Lung (tissue), 12 donors: ENCODE measurements around the gene SACM1L. TPM values are rescaled to one million over a fixed set of nuclear protein-coding genes. Genes with fewer than 3 reads are reported as not detected.

ENCODE experiments used
- ATAC-seq: fragments of 200-7000 bp; cut with Tn5 transposase; one replicate; pipeline ENCODE4 v1.9.1; 2020; ENCODE audit warnings: moderate number of reproducible peaks; ENCODE audit not compliant: insufficient read depth, low FRiP score
- DNase-seq, 3 donors: peaks; one replicate each; pipeline ENCODE4 v3.0.0-alpha.2; 2013 to 2017
- H3K27ac ChIP-seq, 2 donors: one replicate each; pipeline ENCODE4 v1.5.1; 2013; ENCODE audit warnings: mild to moderate bottlenecking in 2 of 2, moderate library complexity in 2 of 2, control low read depth in 1 of 2, inconsistent platforms in 1 of 2, low read depth in 1 of 2, low read length in 1 of 2
- H3K27me3 ChIP-seq, 3 donors: one replicate each; pipeline ENCODE4 v1.5.1; 2013; ENCODE audit warnings: low read length in 2 of 3; ENCODE audit not compliant: control insufficient read depth in 3 of 3, insufficient read depth in 3 of 3
- H3K36me3 ChIP-seq, 4 donors: one replicate each; pipeline ENCODE4 v1.5.1; 2013; ENCODE audit warnings: low read length in 4 of 4, mild to moderate bottlenecking in 1 of 4, moderate library complexity in 1 of 4; ENCODE audit not compliant: control insufficient read depth in 4 of 4, insufficient read depth in 4 of 4
- H3K4me1 ChIP-seq, 5 donors: one replicate each; pipeline ENCODE4 v1.5.1; 2013; ENCODE audit warnings: low read length in 5 of 5, mild to moderate bottlenecking in 2 of 5, moderate library complexity in 1 of 5; ENCODE audit not compliant: control insufficient read depth in 5 of 5, insufficient read depth in 5 of 5
- H3K4me3 ChIP-seq: one replicate; pipeline ENCODE4 v1.5.1; 2013; ENCODE audit warnings: mild to moderate bottlenecking, control low read depth, moderate library complexity
- H3K9ac ChIP-seq, 2 donors: one replicate each; pipeline ENCODE4 v1.5.1; 2013; ENCODE audit warnings: low read length in 2 of 2, control low read depth in 1 of 2; ENCODE audit not compliant: insufficient read depth in 1 of 2
- H3K9me3 ChIP-seq, 4 donors: one replicate each; pipeline ENCODE4 v1.5.1; 2013; ENCODE audit warnings: low read length in 3 of 4, mild to moderate bottlenecking in 1 of 4, moderate library complexity in 1 of 4; ENCODE audit not compliant: control insufficient read depth in 4 of 4, insufficient read depth in 3 of 4
- WGBS, 2 donors: extraction: QIAGEN DNeasy Blood & Tissue Kit; methylation state at CpG; one replicate each; pipeline ENCODE4 v1.1.7; 2013; 5-methylcytosine and 5-hydroxymethylcytosine counted together
- polyA plus RNA-seq, 2 donors: library from polyadenylated mRNA; stranded (reverse); fragments of 200-250 nt; gene quantifications; one replicate each; pipeline ENCODE4 v1.2.1, GENCODE V29; 2013
- total RNA-seq, 2 donors: library from RNA; depleted of rRNA in 1 of 2; stranded (reverse); fragments of >200 nt in 1 of 2; gene quantifications; one replicate each; pipeline ENCODE4 v1.2.1, GENCODE V29; 2014 to 2021
- TF ChIP-seq, protein P1 (sequence below): IDR thresholded peaks from 2 replicates; pipeline ENCODE4 v1.5.1; 2012; ENCODE audit warnings: mild to moderate bottlenecking; ENCODE audit errors: control extremely low read depth, extremely low read depth
- donor health status: control.
- donor health status: control.
- donor health status: Bipolar disorder and iron deficiency.
- donor health status: healthy.
- donor health status: DM: yes; HTN: yes; CAD: no.

The SACM1L gene
- total and polyA plus RNA-seq, 4 donors, result 23.3 to 117 (median 43.8) TPM

DNA sequence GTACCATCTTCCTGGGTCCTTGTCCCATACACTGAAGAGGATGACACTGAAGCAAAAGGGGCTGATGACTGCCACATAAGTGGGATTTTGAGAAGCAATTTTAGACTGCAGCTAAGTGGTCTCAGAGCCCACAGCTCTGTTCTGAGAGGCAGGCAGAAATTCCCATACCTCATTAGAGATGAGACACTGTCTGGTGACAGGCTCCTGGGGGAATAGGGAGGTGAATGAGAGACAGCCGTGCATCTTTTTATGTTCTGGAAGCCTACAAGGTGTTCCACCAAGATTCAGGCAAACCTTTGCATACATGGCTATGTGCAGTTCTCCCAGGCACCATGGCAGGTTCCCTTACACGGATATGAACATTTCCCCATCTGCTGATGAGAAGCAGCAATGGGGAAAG is 47.4 kb upstream of the SACM1L start:
- TF ChIP-seq, protein P1, sequence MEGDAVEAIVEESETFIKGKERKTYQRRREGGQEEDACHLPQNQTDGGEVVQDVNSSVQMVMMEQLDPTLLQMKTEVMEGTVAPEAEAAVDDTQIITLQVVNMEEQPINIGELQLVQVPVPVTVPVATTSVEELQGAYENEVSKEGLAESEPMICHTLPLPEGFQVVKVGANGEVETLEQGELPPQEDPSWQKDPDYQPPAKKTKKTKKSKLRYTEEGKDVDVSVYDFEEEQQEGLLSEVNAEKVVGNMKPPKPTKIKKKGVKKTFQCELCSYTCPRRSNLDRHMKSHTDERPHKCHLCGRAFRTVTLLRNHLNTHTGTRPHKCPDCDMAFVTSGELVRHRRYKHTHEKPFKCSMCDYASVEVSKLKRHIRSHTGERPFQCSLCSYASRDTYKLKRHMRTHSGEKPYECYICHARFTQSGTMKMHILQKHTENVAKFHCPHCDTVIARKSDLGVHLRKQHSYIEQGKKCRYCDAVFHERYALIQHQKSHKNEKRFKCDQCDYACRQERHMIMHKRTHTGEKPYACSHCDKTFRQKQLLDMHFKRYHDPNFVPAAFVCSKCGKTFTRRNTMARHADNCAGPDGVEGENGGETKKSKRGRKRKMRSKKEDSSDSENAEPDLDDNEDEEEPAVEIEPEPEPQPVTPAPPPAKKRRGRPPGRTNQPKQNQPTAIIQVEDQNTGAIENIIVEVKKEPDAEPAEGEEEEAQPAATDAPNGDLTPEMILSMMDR, result no peak
- Histone ChIP-seq H3K4me3 (no peak overlapping the region), H3K9ac (no peak overlapping the region), H3K4me1 (peaks cover 22 to 45% (median 30%) of the 10 kb centered on the region in 5 donors), H3K36me3 (peaks cover 3 to 32% (median 15%) of the 10 kb centered on the region in 4 donors), H3K27me3 (no peaks in the 10 kb centered on the region), H3K9me3 (no peaks in the 10 kb centered on the region), H3K27ac (peak overlapping the region in 1 of 2 donors; percentile 61)
- ATAC-seq, result no peak
- no peak for DNase-seq
- 78 to 82% methylated on average over 2 of the region's 2 CpGs for WGBS, 2 donors

DNA sequence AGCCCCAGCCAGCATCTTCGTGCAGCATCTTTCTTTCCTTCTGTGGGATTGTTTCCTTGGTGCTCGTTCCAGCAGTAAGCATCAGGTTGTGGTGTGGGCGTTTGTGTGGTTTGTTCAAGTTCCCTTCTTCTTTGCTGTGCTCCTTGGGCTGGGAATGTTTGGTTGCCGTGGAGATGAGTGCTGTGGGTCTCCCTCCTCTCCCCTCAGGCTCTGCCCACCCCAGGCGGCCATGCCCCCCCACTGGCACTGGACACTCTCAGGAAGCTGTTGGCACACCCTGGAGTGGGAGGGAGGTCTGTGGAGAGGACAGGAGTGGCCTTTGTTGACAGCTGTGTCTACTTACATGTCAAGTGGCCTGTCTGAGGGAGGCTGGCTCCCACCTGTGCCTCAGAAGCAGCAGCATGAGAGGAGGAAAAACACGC is 46.5 kb upstream of the SACM1L start:
- Histone ChIP-seq H3K36me3 (peaks cover under 1 to 31% (median 12%) of the 10 kb centered on the region in 4 donors), H3K9ac (no peak overlapping the region), H3K4me1 (peaks cover 22 to 50% (median 36%) of the 10 kb centered on the region in 5 donors), H3K27ac (peak overlapping the region in 1 of 2 donors; percentile 72), H3K4me3 (no peak overlapping the region), H3K27me3 (no peaks in the 10 kb centered on the region), H3K9me3 (no peaks in the 10 kb centered on the region)
- ATAC-seq, result peak; percentile 54
- 40 to 43% methylated on average over 6 of the region's 6 CpGs for WGBS, 2 donors
- DNase-seq, result peak; percentile 67 to 83 (median 77)
- TF ChIP-seq, protein P1, result no peak

DNA sequence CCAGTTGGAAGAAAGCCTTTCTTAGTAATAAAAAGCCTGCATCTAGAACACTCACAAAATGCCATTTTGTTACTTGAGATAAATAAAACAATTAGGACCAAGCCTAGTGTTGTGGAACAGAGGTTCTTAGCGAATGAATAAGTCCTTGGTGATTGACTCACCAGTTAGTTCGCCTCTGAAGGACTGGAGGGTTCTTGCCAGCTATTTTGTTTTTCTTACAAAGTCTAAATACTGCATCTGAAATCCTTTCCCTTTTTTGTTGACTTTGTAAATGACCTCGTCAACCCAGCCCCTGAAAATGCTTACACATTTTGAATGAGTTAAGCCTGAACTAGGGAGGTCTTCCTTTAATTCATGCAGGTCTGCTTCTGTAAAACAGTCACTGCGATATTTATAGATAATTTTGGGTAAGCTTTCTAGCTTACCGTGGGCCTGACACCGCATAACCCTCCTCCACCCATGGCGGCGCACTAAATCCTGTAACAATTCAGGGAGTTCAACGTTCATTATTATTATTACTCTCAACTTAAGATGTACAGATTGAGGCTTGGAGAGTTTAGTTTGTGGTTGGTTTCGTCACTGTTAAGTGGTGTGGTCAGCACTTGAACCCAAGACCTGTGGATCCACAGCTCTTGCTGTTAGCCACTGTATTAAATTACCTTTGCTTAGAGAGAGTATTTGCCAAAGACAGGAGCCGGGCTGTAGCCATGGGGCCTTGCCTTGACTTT is 45.0 kb upstream of the SACM1L start:
- no peaks in the 10 kb centered on the region for H3K9me3 ChIP-seq
- H3K4me1 ChIP-seq, result peaks cover 22 to 48% (median 34%) of the 10 kb centered on the region in 5 donors
- peaks cover 0 to 25% (median 12%) of the 10 kb centered on the region in 4 donors for H3K36me3 ChIP-seq
- no peak overlapping the region for H3K9ac ChIP-seq
- WGBS, 2 donors, result 56 to 67% methylated on average over 11 of the region's 11 CpGs
- ATAC-seq (no peak), DNase-seq (no peak)
- no peak overlapping the region for H3K4me3 ChIP-seq
- TF ChIP-seq, protein P1, result no peak
- H3K27me3 ChIP-seq, result no peaks in the 10 kb centered on the region
- peak overlapping the region in 1 of 2 donors; percentile 57 for H3K27ac ChIP-seq
